ENCODE results near the gene QKI.

Gene QKI

DNA sequence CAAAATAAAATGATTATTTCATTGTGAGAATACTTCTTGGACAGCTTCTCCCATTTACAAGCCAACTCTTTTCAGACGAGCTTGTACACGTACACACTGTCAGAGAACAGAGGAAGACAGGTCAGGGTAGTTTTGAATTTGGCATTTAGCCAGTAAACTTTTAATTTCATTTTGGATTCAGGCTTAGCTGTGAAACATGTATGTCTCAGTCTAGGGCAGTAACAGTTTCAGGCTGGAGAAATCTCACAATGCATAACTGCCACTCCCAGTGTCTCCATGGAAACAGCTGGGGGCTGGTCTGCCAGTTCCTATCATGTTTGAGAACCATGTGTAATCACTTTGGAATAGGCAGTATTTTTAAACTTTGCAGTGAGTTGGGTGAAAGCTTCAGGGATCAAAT, 22.0 kb upstream of the QKI start:
- no peak for DNase-seq

DNA sequence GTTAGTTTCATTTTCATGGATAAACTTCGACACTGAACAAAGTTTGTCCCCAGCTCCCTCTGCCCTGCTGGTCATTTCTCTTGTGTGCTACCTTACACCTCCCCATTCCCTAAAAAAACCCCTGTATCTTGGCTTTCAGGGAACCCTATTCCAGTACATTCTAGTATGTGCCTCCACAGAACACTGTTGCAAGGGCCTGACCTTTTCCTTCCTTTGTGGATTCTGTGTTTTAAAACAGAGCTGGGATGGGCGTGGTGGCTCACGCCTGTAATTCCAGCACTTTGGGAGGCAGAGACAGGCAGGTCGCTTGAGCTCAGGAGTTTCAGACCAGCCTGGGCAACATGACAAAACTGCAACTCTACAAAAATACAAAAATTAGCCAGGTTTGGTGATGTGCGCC, 20.6 kb upstream of the QKI start:
- DNase-seq: no peak

DNA sequence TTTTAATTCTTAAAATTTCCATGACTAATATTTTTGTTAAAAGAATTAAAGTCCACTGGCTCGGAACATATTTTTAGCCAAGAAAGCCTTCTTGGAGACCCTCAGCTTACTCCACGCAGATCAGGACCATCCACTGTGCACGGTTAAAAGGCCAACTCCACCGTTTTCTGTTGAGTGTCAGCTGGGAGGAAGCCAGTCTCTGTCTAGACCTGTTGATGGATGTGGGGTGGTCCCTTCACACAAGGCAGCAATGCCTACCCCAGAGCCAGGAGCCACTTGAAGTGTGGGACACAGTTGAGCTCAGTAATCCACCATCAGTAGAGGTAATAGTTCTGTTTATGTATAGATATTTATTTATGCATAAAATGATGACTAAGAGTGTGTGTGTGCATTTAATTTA, 19.9 kb upstream of the QKI start:
- DNase-seq: no peak

DNA sequence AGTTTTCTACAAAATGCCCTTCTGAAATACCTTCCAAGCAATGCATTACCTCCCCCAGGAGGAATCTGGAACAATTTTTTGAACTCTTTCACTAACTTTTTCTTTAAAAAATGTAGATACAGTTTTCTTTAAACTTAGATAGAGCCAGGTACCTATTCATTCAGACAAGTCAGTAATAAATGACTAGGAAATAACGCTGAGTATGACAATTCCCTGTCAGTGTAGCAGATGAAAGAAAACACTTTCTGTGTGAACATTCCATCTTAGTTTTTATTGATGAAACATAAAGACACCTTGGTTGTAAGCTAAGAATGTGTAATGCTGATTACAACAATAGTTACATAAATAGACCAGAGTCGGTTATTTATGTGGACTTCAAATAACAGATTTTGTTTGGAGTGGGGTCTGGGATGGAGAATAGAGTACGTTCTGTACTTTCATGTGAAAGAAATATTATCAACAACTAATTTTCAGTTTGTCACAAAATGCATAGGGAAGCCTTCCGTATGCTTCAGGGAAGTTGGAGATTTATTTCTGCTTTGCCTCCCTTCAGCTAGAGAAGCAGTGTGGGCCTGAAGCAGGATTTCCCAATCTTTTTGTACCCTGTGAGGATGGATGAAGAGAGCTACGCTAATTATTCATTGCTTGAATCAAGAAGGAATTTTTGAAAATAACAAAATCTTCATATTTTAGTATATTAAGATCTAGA, 19.2 kb upstream of the QKI start:
- no peak for DNase-seq

DNA sequence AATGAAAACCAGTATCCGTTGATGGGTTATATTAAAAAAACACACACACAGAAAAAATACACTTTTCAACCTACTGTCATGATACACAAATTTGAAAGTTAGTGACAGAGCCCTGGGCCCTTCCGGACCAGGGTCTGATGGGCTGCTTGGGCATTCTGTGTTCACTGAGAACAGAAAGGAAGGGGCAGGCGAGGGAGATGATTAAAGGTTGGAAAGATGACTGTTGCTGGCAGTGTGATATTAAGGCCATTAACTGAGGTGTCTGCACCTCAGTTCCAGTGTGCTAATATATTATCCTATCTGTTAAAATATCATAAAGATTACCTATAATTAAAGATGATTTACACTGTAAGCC, 18.7 kb upstream of the QKI start:
- DNase-seq: no peak

DNA sequence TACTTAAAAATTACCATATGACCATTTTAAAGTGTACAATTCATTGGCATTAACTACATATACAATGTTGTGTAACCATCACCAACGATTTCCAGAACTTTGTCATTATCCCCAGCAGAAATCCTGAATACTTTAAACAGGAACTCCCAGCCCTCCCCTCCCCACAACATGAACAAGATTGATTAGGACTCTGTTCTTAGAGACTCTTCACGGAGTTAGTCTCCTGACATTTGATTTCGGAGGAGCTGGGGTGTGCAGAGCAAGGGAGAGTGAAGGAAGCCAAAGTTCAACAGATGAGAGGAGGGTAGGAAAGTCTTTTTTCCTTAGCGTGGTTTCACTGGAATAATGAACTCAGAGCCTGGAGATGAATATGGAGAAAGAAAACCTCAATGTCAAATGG, 17.2 kb upstream of the QKI start:
- no peak for DNase-seq

DNA sequence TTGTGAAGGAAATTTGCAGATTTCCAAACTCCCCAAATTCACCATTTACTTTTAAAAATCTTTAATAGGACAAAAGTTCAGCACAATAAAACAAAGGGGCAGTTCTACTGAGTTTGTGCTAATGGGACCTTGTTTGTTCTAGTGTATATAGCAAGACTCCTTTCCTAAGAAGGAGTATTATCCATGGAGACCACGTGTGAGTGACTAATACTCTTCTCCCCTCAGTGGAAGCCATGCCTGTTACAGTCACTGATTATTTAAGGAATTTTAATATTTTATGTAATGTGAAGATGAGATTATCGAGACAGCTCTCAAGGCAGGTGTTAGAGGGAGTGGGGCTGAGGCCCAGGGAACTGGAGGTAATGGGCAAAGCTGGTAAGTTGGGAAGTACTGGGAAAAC, 16.4 kb upstream of the QKI start:
- no peak for DNase-seq

DNA sequence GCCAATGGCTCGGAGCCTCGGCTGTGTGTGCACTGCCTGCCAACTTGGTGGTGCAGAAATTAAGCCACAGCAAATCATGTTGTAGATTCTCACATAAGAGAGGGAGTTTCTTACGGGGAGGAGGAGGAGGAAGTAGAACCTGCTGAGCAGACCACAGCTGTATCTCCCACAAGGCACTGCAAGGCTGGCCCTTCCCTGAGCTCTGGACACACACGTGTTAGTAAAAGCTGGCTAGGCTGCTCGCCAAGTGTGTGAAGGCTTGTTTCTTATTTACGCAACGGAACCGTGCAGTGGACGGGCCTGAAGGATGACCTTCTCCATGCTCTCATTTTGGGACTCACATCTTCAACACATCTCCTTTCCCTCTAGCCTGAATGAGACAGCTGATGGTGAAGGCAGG, 15.7 kb upstream of the QKI start:
- no peak for DNase-seq

DNA sequence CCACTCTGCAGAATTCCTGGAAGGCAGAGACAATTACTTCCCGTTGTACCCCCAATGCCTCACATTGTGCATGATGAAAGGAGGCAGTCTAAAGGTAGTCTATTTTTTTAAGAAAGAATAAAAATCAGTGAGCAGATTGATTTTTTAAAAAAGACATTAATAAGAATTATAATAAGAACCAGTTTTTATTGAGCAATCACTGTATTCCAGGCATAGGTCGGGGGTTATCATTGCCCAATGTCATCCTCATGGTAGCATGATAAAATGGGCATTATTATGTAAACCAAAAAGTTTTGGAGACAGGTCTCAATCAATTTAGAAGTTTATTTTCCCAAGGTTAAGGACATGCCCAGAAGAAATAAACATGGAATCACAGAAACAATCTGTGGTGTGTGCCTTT, 14.0 kb upstream of the QKI start:
- DNase-seq: no peak

DNA sequence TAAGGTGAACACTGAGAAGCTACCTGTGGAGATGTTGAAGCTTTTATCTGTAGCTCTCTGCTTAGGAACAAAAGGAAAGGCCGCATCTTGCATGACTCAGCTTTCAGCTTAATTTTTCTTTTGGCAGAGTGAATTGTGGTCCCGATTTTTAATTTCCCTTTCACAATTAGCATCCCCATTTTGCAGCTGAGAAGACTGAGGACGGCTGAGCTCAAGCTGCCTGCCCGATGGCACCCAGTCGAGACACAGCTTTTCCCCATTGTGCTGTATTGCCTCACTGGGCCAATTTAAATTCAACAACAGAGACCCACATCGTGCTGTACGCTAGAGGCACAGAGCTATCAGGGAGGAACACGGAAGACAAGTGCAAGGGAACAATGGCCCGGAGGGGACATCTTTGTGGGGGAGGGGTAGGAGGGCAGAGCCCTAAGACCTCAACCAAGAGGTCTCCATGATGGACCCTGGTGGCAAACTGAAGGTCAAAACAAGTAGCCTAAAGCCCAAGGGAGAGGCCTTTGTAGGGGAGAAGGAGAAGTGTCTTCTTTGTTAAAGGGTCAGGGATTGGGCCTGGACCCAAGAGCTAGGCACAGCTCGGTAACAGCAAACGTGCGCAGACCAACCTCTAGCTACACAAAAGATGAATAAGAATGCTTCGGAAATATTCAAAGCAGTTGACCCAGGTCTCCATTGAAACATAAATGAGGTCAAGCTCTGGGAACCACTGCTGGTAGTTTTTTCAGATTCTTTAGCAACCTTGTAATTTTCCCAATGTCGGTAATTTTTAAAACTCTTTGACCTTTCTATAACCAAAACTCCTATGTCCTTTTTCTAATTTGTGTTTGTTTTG, 13.3 kb upstream of the QKI start:
- DNase-seq: no peak

DNA sequence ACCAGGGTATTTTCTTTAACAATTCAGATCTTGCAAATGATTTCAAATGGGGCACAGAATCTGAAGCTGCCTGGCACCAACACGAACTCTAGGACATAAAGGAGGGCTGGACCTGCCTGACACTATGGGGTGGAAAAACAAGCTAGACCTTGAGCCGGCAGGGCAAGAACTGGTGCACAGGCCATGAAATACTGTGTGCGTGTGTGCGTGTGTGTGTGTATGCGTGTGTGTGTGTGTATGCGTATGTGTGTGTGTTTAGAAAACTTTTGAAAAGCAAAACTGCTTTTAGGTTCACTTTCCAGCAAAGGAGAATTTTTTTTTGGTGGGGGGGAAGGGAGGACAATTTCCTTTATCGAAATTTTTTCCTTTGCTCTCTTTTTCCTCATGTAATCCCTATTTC, 11.9 kb upstream of the QKI start:
- DNase-seq: no peak

DNA sequence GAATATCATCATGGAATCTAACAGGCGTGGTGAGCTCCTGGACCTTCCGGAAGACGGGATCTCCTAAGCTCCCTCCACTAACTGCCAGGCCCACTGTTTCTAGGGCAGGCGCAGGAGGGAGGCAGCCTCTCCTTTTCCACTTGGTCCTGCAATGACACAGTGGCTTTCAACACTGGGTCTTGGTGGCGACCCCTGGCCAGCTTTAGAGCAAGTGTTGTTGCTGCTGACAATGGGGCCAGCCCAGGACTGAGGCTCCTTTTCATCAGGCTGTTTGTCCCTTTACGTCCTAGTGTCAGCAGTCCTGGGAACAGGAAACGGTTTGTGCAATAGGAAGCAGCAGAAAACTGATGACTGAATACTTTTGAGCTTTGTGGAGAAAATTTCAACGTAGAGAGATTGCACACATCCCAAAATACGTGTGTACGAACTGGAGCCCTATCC, 9.7 kb upstream of the QKI start:
- no peak for DNase-seq

DNA sequence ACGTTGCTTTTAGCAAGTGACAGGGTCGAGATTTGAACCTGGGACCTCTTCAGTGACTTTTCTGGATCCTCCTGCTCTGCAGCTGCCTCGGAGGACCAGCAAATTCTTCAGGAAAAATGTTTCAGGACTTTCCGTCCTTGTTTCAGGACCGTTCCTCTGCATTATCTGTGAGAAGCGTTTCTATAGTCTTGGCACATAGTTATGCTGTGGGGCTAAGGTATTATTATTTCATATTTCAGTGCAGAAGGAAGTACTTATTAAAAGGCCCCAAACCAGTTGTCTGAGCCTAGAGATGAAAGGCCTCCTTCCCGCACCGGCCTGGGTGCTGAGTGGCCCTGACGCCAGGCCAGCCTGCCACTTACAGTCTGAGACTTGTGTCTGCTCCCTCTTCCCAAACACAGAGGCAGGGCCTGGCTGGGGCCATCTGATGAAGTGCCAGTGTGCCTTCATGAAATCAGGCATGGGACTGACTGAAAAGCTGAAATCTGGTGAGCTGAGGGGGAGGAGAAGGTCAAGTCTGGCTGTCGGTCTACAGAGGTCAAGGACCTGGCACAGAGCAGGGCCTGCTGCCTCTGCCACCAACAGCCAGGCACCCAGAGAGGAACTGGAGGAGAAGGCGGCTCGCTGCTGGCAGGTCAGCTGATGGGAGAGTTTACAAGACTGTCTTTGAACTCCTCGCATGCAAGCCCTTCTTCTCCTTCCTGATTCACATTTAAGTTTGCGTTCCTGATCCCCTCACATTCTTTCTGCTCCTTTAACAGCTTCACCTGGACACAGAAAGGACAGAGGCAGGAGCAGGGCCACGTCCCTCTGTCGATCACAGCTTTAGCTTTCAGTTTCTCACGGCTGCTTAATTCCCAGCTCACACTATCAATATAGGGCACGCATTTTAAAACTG, 8.9 kb upstream of the QKI start:
- no peak for DNase-seq

DNA sequence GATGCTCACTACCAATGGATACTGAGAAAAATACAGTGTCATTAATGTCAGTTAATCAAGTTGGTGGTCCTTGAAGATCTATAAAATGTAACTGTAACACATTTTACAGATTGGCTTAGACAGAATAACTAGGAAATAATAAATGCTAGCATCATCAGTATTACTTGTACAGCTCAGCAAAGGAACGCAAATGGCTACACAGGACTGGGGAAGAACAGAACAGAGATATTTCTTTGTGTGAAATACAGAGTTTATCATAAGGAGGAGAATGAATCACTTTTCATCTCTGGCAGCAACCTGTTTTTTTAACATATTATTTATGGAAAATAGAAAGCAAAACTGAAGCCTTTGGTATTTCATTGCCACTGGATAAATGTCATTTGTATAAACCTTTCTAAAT, 8.2 kb upstream of the QKI start:
- no peak for DNase-seq

DNA sequence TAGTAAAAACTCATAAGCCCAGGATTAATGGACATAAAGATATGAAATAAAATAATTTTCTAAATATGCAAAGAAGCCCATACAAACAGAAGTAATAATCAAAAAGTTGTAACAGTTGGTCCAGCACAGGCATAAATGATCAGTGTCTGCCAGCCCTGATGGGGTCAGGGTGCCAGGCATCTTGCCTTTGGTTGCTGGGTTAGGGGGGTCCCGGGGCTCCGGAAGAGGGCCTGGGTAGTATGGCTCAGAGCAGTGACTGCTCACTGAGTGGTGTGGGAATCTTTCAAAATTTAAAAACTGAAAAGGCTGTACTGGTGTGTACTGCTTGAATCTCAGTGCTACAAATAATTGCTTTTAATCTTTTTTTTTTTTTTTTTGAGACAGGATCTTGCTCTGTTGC, 7.7 kb upstream of the QKI start:
- no peak for DNase-seq

DNA sequence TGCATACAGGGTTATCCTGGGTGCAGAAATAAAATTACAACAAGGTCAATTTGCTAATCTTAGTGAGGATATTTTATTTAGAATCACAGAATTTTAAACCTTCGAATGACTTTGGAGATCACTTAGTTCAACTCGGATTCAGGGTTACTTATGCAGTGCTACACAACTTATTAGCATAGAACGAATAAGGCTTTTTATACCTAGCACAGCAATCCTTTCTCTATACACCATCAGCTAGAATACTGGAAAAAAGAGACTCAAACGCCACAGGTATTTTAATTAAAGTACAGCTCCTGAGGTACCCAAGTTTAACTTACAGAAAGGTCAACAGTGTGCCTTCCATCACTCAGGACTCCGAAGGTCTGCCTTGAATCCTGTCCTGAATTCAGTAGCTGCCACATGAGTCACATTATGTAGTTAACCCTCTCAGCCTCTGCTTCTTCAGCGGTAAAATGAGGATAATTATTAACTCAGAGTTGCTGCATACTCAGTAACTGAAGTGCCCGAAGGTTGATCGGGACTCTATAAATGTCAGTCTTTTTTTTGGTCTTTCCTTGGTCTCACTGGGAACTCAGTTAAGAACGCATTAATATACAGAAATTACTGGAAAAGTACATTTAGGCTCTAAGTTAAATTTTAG, 6.0 kb upstream of the QKI start:
- no peak for DNase-seq

DNA sequence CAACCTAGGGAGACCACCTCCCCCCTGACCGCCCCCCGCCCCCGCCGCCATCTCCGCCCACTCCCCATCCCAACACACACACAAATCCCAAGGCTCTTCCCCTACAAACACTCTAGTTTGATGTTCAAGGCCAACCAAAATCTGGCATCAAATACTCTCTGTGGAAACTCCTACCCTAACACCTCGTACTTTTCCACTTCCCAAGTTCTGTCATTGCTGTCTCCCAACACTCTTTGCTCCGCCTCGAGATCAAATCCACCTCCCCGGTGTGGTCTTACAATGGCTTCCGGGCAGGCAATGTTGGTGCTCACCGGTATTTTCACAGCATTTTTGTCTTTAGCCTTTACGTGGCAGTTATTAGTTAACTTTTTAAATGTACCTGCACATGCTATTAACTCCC, 4.8 kb upstream of the QKI start:
- no peak for DNase-seq

DNA sequence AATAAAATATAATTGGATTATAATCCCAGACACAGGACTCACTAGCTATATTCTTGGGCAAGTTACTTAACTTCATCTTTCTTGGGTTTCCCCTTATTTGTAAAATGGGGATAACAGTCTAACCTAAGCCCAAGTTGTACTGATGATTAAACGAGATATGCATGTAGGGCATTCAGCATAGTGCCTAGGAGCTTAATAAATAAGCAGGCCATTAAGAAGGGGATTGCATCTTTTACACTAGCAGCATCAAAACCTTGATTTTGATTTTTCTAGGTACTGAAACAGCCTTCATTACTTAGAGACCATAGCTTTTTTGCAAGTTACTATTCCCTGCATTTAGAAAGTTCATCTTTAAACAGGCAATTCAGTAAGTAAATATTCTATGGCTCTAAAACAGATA, 2.2 kb upstream of the QKI start:
- no peak for DNase-seq

DNA sequence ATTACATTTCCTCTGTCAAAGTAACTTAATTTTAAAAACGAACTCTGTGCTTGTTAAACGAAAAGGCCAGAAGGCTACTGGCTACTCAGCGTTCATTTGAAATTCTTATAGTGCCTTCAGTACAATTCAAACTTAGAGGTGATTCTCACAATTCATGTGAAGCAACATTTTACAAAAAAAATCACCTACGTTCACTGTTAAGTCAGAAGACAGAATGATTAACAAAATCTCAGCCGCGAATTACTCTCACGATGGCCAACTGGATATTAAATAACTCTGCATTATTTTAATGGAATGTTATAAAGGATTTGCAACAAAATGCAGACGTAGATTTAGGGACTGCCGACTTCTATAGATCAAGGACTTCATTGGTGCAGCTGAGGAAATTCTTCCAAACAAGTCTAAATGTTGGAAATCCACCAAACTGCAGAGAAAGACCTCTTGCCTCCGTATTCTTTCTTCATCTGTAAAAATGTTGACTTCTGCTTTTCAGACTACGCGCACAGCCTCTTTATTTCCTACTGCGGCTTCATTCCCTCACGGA, 1.6 kb upstream of the QKI start:
- no peak for DNase-seq

DNA sequence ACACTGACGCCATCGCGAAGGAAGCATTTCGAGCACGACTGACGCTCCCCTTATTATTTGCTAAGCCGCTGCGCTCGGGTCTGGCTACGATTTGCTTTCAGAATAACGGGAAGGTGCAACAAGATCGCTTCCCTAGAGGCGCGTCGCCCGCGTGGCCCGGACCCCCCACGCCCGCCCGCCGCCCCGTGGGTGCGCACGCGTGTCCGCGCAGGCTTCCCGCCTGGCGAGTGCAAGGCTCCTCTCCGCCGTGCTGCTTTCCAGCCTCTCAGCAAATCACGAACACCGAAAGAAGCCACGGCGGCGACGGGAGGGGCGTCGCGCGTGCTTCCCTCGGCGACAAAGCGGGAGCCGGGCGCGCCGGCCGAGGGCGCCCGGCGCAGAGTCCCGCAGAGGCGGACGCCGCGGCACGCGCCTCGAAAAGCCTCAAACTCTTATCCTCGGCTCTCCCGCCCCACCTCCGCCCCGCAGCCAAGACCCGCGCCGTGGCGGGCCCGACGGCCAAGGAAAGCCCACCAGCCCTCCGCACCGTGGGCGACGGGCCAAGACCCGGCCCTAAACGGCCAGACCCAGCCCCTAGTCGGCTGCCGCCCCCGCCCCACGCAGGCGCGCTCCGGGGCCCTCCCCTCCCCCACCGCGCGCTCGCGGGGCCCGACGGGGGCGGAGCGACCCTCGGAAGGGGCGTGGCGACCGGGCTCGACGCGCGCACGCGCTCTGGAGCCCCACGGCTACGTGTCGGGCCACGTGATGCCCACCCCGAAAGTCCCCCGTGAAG, 987 bp upstream of the QKI start:
- peak; percentile 85 for DNase-seq

DNA sequence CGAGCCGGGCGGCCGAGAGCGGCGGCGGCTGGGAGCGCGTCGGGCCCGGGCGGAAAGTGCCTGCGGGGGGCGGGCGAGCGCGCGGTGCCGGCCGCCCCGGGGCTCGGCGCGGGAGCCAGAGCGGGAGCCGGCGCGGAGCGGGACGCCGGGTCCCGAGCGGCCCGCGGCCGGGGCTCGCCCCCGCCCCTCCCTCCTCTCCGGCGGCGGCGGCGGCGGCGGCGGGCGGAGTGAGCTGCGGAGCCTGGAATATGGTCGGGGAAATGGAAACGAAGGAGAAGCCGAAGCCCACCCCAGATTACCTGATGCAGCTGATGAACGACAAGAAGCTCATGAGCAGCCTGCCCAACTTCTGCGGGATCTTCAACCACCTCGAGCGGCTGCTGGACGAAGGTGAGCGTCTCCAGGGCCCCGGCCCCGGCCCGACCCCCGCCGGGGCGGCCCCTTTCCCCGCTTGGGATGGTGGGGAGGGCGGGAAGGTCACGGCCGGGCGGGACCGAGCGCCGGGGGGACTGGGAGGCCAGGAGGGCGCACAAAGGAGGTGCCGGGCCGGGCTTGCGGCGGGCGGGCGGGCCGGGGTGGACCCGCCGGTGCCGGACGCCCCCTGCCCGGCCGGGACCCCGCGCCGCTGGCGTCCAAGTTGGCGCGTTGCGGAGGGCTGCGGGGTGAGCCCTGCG, 565 bp downstream of the QKI start:
- no peak for DNase-seq
